Measurements from ENCODE around the gene APBB2.

DNA sequence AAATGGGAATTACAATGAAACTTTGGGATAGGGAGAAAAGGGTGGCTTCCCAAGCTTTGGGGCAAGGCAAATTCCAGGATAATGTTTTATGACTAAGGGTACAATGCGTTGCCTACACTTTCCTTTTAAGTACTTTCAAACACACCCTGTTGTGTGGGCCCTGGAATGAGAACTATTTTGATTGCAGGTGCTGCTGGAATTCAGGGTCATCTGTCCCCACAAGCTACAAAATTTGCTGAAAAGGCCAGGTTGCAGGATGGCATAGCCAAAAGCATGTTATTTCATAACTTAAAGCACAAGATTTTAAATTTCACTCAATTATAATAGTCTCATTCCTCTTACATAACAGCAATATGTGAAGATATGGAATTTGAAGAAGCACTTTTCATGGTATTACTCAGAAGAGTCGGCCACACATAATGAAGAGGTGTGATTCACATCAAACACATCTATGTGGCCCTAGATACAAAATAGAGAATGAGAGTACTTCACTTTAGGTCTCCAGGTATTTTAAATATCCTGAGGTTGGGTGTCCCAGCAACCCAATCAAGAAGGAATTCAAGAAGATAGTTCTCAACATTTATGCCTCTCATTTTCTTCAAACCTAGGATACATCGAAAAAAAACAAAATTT lies 89.3 kb downstream of the APBB2 start:
- TF ChIP-seq, protein P1, sequence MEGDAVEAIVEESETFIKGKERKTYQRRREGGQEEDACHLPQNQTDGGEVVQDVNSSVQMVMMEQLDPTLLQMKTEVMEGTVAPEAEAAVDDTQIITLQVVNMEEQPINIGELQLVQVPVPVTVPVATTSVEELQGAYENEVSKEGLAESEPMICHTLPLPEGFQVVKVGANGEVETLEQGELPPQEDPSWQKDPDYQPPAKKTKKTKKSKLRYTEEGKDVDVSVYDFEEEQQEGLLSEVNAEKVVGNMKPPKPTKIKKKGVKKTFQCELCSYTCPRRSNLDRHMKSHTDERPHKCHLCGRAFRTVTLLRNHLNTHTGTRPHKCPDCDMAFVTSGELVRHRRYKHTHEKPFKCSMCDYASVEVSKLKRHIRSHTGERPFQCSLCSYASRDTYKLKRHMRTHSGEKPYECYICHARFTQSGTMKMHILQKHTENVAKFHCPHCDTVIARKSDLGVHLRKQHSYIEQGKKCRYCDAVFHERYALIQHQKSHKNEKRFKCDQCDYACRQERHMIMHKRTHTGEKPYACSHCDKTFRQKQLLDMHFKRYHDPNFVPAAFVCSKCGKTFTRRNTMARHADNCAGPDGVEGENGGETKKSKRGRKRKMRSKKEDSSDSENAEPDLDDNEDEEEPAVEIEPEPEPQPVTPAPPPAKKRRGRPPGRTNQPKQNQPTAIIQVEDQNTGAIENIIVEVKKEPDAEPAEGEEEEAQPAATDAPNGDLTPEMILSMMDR (conservative IDR thresholded peaks at IDR 0.05), result no peak
- no peak for TF ChIP-seq ZFX (IDR thresholded peaks at IDR 0.05)
